ENCODE data around the gene RHOB. TPM values are rescaled to one million over a fixed set of nuclear protein-coding genes. Genes with fewer than 3 reads are reported as not detected.

Gene RHOB
- total and polyA plus RNA-seq, 2 of the 13 experiments (the other 11 are each of a cell fraction or from before 2014, with no cell fraction given): 192 to 268 TPM

DNA sequence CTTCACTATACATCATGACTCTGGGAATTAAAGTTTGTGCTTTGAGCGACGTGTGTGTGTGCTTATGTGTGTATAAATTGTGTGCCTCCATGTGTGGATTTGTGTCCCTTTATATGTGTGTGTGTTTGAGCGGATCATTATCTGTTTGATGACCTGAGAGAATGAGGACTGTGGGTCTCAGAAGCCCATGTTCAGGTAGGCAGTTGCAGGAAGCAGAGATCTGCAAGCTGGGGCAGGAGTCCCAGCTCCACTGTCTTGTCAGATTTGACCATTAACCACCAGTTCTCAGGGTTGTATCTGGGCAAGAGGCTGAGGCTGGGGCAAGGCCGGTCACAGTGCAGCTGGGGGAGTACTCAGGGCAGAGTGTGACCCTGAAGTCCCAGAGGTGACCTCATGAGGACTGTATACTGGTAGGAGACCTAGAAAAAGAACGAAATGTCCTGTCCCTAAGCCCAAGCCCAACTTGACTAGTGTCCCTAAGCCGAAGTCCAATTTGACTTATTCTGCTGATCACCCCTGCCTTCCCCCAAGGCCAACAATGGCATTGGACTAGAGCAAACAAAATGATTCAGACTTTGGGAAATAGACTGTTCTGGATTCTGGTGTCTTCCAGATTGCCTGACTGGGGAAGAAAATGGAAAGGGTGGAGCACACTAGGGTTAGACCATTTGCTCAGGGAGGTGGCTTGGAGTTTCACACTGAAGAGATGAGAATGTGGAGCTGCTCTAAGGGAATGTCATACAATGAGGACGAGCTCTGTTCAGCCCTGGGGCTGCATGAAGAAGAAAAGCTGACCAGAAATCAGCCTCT lies 28.1 kb downstream of the RHOB start (continued):
- TF ChIP-seq, protein P1, sequence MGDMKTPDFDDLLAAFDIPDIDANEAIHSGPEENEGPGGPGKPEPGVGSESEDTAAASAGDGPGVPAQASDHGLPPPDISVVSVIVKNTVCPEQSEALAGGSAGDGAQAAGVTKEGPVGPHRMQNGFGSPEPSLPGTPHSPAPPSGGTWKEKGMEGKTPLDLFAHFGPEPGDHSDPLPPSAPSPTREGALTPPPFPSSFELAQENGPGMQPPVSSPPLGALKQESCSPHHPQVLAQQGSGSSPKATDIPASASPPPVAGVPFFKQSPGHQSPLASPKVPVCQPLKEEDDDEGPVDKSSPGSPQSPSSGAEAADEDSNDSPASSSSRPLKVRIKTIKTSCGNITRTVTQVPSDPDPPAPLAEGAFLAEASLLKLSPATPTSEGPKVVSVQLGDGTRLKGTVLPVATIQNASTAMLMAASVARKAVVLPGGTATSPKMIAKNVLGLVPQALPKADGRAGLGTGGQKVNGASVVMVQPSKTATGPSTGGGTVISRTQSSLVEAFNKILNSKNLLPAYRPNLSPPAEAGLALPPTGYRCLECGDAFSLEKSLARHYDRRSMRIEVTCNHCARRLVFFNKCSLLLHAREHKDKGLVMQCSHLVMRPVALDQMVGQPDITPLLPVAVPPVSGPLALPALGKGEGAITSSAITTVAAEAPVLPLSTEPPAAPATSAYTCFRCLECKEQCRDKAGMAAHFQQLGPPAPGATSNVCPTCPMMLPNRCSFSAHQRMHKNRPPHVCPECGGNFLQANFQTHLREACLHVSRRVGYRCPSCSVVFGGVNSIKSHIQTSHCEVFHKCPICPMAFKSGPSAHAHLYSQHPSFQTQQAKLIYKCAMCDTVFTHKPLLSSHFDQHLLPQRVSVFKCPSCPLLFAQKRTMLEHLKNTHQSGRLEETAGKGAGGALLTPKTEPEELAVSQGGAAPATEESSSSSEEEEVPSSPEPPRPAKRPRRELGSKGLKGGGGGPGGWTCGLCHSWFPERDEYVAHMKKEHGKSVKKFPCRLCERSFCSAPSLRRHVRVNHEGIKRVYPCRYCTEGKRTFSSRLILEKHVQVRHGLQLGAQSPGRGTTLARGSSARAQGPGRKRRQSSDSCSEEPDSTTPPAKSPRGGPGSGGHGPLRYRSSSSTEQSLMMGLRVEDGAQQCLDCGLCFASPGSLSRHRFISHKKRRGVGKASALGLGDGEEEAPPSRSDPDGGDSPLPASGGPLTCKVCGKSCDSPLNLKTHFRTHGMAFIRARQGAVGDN (CRISPR knock-in tag; IDR thresholded peaks at IDR 0.05): no peak; the same call in 1 of the 2 replicates
- peak; percentile 92 for TF ChIP-seq ZNF644 (CRISPR knock-in tag; IDR thresholded peaks at IDR 0.05; ENCODE audit: low read depth)
- 0 out of 2 replicates have a peak, but pooled peaks have one; percentile 50 for TF ChIP-seq NCOR1 (IDR thresholded peaks at IDR 0.05; ENCODE audit: borderline replicate concordance, low read length)
- TF ChIP-seq ZNF614 (CRISPR knock-in tag; IDR thresholded peaks at IDR 0.05; ENCODE audit: borderline replicate concordance): 0 out of 2 replicates have a peak, but pooled peaks have one; percentile 40
- no peak for TF ChIP-seq ATAD3A (CRISPR knock-in tag; IDR thresholded peaks at IDR 0.05)
- TF ChIP-seq ZNF335 (CRISPR knock-in tag; IDR thresholded peaks at IDR 0.05): peak; percentile 97
- TF ChIP-seq, protein P2, sequence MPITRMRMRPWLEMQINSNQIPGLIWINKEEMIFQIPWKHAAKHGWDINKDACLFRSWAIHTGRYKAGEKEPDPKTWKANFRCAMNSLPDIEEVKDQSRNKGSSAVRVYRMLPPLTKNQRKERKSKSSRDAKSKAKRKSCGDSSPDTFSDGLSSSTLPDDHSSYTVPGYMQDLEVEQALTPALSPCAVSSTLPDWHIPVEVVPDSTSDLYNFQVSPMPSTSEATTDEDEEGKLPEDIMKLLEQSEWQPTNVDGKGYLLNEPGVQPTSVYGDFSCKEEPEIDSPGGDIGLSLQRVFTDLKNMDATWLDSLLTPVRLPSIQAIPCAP (CRISPR knock-in tag; IDR thresholded peaks at IDR 0.05; ENCODE audit: low read depth): no peak
- no peak for TF ChIP-seq SKI (IDR thresholded peaks at IDR 0.05; ENCODE audit: partially characterized antibody)
- no peak for TF ChIP-seq SOX6 (IDR thresholded peaks at IDR 0.05)
- peak; percentile 77 for TF ChIP-seq SOX6 (CRISPR knock-in tag; IDR thresholded peaks at IDR 0.05)
- no peak for TF ChIP-seq ETV5 (CRISPR knock-in tag; IDR thresholded peaks at IDR 0.05; ENCODE audit: borderline replicate concordance)
- TF ChIP-seq TRIM24 (CRISPR knock-in tag; IDR thresholded peaks at IDR 0.05): 0 out of 2 replicates have a peak, but pooled peaks have one; percentile 53
- TF ChIP-seq RXRB (CRISPR knock-in tag; IDR thresholded peaks at IDR 0.05; ENCODE audit: borderline replicate concordance): 0 out of 2 replicates have a peak, but pooled peaks have one; percentile 54
- 0 out of 2 replicates have a peak, but pooled peaks have one; percentile 11 for TF ChIP-seq RAD21 (CRISPR knock-in tag; IDR thresholded peaks at IDR 0.05)
- 0 out of 2 replicates have a peak, but pooled peaks have one; percentile 21 for TF ChIP-seq POGZ (CRISPR knock-in tag; IDR thresholded peaks at IDR 0.05)
- TF ChIP-seq SMC3 (IDR thresholded peaks at IDR 0.05; ENCODE audit: low read length): 0 out of 2 replicates have a peak, but pooled peaks have one; percentile 8
- TF ChIP-seq, protein P3, sequence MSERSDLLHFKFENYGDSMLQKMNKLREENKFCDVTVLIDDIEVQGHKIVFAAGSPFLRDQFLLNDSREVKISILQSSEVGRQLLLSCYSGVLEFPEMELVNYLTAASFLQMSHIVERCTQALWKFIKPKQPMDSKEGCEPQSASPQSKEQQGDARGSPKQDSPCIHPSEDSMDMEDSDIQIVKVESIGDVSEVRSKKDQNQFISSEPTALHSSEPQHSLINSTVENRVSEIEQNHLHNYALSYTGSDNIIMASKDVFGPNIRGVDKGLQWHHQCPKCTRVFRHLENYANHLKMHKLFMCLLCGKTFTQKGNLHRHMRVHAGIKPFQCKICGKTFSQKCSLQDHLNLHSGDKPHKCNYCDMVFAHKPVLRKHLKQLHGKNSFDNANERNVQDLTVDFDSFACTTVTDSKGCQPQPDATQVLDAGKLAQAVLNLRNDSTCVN (CRISPR knock-in tag; IDR thresholded peaks at IDR 0.05; ENCODE audit: borderline replicate concordance): peak; percentile 94
- TF ChIP-seq NR2F6 (IDR thresholded peaks at IDR 0.05): peak; percentile 35; the same call in 1 of the 2 replicates
- TF ChIP-seq NR2F6 (CRISPR knock-in tag; IDR thresholded peaks at IDR 0.05): 0 out of 2 replicates have a peak, but pooled peaks have one; percentile 30
- 0 out of 2 replicates have a peak, but pooled peaks have one; percentile 38 for TF ChIP-seq ZNF430 (CRISPR knock-in tag; IDR thresholded peaks at IDR 0.05)
- no peak for TF ChIP-seq NONO (IDR thresholded peaks at IDR 0.05)
- TF ChIP-seq NONO (CRISPR knock-in tag; conservative IDR thresholded peaks at IDR 0.05): no peak
- TF ChIP-seq, protein P4, sequence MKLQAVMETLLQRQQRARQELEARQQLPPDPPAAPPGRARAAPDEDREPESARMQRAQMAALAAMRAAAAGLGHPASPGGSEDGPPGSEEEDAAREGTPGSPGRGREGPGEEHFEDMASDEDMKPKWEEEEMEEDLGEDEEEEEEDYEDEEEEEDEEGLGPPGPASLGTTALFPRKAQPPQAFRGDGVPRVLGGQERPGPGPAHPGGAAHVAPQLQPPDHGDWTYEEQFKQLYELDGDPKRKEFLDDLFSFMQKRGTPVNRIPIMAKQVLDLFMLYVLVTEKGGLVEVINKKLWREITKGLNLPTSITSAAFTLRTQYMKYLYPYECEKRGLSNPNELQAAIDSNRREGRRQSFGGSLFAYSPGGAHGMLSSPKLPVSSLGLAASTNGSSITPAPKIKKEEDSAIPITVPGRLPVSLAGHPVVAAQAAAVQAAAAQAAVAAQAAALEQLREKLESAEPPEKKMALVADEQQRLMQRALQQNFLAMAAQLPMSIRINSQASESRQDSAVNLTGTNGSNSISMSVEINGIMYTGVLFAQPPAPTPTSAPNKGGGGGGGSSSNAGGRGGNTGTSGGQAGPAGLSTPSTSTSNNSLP (IDR thresholded peaks at IDR 0.05; ENCODE audit: low read depth, low read length): 0 out of 2 replicates have a peak, but pooled peaks have one; percentile 32
